Activated CD8-positive, alpha-beta T cell treated with anti-CD3 and anti-CD28 coated beads for 36 hours (primary cell): Measurements from ENCODE around the gene MPPED1. TPM values are rescaled to one million over a fixed set of nuclear protein-coding genes. Genes with fewer than 3 reads are reported as not detected.

Experiments used
- ATAC-seq: fragments of 200-7000 bp; cut with Tn5 transposase; one replicate; pipeline ENCODE4 v1.10.0; 2021; ENCODE audit warnings: mild to moderate bottlenecking, moderate library complexity
- CTCF ChIA-PET: fragments of 350-600 bp; sonication (Branson Sonifier 250); formaldehyde crosslinking; loops from one replicate; lab custom pipeline; 2021; ENCODE audit warnings: antibody characterized with exemption; lab: Charles Lee
- POLR2A ChIA-PET: fragments of 350-600 bp; sonication (Branson Sonifier 250); formaldehyde crosslinking; loops from one replicate; lab custom pipeline; 2021; ENCODE audit warnings: antibody characterized with exemption; lab: Charles Lee
- DNase-seq: peaks from one replicate; pipeline ENCODE4 v3.0.0-alpha.2; 2020
- H3K27ac Mint-ChIP-seq: one replicate; pipeline ENCODE4 v1.8.0; 2021; ENCODE audit warnings: mild to moderate bottlenecking, mixed read lengths
- H3K27me3 Mint-ChIP-seq: one replicate; pipeline ENCODE4 v1.8.0; 2021; ENCODE audit warnings: mixed read lengths
- H3K36me3 Mint-ChIP-seq: one replicate; pipeline ENCODE4 v1.8.0; 2021; ENCODE audit warnings: low read depth, mixed read lengths
- H3K4me1 Mint-ChIP-seq: one replicate; pipeline ENCODE4 v1.8.0; 2021; ENCODE audit warnings: low read depth, mixed read lengths
- H3K4me3 Mint-ChIP-seq: one replicate; pipeline ENCODE4 v1.8.0; 2021; ENCODE audit warnings: mild to moderate bottlenecking, moderate library complexity, mixed read lengths
- H3K9me3 Mint-ChIP-seq: one replicate; pipeline ENCODE4 v1.8.0; 2021; ENCODE audit warnings: mixed read lengths
- intact Hi-C: fragments of 100-400 bp; cut with micrococcal nuclease; formaldehyde crosslinking; loops from one replicate; pipeline ENCODE4 v1.10.0; 2022
- total RNA-seq, 2 experiments: library from RNA; stranded (reverse); gene quantifications; one replicate each; pipeline ENCODE4 v1.2.3, GENCODE V29; 2021
- TF ChIP-seq, protein P1 (sequence below): fragments of 200-600 bp; IDR thresholded peaks from one replicate; pipeline ENCODE4 v1.8.0; 2022; ENCODE audit warnings: antibody characterized with exemption, mild to moderate bottlenecking

MPPED1 gene
- total RNA-seq, 2 experiments from 2014 or later, result not detected

DNA sequence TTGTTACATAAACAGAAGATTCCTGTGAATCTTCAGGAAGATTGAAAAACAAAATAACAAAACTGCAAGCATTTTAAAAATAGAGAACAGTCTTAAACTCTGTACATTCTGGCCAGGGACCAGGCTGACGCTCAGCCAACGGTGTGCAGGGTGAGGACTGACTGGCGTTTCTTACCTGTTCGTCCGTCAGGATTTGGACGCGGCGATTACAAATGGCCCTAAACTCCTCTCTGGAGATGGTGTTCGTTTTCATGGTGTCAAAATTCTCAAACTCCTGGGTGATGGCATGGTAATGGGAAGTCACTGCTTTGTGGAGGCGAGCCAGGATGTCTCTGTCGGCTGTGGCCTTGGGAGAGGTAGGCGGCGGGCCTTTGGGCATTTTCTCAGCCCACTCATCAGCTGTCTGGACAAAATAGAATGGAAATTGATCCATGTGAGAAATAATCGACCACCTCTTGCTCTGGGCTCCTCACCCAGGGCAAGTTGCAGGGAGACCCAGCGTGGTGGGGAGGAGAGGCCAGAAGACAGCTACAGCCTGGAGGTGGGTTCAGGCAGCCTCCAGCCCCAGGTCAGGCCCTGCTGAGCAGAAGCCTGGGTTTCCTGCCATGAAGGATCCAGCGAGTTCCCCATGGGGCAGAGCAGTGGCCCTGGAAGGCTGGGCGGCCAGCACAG lies 143.0 kb downstream of the MPPED1 start:
- CTCF ChIA-PET, result no interaction called here
- TF ChIP-seq, protein P1, sequence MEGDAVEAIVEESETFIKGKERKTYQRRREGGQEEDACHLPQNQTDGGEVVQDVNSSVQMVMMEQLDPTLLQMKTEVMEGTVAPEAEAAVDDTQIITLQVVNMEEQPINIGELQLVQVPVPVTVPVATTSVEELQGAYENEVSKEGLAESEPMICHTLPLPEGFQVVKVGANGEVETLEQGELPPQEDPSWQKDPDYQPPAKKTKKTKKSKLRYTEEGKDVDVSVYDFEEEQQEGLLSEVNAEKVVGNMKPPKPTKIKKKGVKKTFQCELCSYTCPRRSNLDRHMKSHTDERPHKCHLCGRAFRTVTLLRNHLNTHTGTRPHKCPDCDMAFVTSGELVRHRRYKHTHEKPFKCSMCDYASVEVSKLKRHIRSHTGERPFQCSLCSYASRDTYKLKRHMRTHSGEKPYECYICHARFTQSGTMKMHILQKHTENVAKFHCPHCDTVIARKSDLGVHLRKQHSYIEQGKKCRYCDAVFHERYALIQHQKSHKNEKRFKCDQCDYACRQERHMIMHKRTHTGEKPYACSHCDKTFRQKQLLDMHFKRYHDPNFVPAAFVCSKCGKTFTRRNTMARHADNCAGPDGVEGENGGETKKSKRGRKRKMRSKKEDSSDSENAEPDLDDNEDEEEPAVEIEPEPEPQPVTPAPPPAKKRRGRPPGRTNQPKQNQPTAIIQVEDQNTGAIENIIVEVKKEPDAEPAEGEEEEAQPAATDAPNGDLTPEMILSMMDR, result no peak
- ATAC-seq (no peak), DNase-seq (no peak)
- Mint-ChIP-seq H3K27me3 (peaks cover 5% of the 10 kb centered on the region), H3K27ac (no peak overlapping the region), H3K36me3 (no peaks in the 10 kb centered on the region), H3K9me3 (no peaks in the 10 kb centered on the region), H3K4me3 (no peak overlapping the region), H3K4me1 (no peaks in the 10 kb centered on the region)
- POLR2A ChIA-PET, result no interaction called here
- intact Hi-C loops, result no loop called here

DNA sequence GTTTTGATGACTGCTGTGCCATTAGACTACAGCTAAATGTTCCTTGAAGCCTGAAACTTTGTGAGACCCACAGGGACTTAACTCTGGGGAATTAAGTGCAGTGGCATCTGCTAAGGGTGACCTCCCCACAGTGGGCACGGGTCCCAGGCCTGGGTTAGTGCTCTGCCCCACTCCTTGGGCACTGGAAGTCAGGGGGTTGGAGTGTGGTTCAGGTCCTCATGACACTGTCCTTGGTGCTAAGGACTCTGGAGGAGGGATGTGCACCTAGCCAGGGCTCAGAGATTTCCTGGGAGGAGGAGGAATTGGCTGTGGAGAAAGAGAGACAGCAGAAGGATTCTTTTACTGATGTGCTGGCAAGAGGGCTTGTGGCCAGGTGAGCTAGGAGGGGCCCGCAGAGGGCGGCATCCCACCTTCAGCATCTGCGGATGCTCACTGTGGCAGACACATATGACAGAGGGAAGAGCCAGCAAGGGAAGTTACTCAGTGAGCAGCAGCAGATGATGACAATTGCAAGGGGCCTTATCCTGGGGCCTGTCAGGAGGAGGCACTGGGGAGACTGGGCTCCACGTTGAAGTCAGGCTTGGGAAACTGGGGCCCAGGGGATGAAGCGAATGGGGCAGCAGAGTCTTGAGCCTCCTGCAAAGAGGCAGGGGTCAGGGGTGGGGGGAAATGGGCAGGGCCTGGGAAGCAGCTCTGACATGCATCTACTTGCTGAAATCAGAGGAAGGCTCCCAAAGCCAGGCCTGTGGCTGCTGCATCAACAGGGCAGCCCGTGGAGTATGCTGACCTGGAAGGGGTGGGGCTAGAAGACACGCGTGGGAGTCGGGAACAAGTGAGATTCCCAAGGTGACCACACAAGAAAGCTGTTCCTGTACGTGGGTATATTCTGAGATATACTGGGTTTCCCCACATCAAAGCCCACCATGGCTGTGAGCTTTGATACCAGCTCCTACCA lies 144.0 kb downstream of the MPPED1 start:
- ATAC-seq, result no peak
- TF ChIP-seq, protein P1, result no peak

More for the DNA sequence above, 144.0 kb downstream of the MPPED1 start:
- intact Hi-C loops, result no loop called here
- Mint-ChIP-seq H3K27me3 (peaks cover 5% of the 10 kb centered on the region), H3K27ac (no peak overlapping the region), H3K4me3 (no peak overlapping the region), H3K36me3 (no peaks in the 10 kb centered on the region), H3K9me3 (no peaks in the 10 kb centered on the region), H3K4me1 (no peaks in the 10 kb centered on the region)
- ChIA-PET CTCF (no interaction called here), POLR2A (no interaction called here)
- DNase-seq, result no peak

Other genes with a start within 250 kb of the MPPED1 start
- 10 to 100 TPM; 83.5 to 86.0 TPM for gene TTLL12, start 224.9 kb upstream of the MPPED1 start, total RNA-seq
- gene SCUBE1, start 68.6 kb upstream of the MPPED1 start, total RNA-seq, result under 1 TPM in 1 of 2 experiments, not detected in 1; 0.07 TPM